Activated CD4-positive, alpha-beta memory T cell treated with anti-CD3 and anti-CD28 coated beads for 36 hours (primary cell): ENCODE results near the gene CCL17. TPM values are rescaled to one million over a fixed set of nuclear protein-coding genes. Genes with fewer than 3 reads are reported as not detected.

Experiments used
- CTCF ChIA-PET: fragments of 350-600 bp; sonication (Branson Sonifier 250); formaldehyde crosslinking; loops from one replicate; lab custom pipeline; 2021; ENCODE audit warnings: antibody characterized with exemption, inconsistent platforms; lab: Charles Lee
- POLR2A ChIA-PET: fragments of 350-600 bp; sonication (Branson Sonifier 250); formaldehyde crosslinking; loops from one replicate; lab custom pipeline; 2021; ENCODE audit warnings: antibody characterized with exemption; lab: Charles Lee
- DNase-seq: peaks from one replicate; pipeline ENCODE4 v3.0.0-alpha.2; 2020
- H3K27ac Mint-ChIP-seq: one replicate; pipeline ENCODE4 v1.8.0; 2021; ENCODE audit warnings: mixed read lengths
- H3K27me3 Mint-ChIP-seq: one replicate; pipeline ENCODE4 v1.8.0; 2021; ENCODE audit warnings: mixed read lengths
- H3K36me3 Mint-ChIP-seq: one replicate; pipeline ENCODE4 v1.8.0; 2021; ENCODE audit warnings: mixed read lengths
- H3K4me1 Mint-ChIP-seq: one replicate; pipeline ENCODE4 v1.8.0; 2021; ENCODE audit warnings: low read depth, mixed read lengths
- H3K4me3 Mint-ChIP-seq: one replicate; pipeline ENCODE4 v1.8.0; 2021; ENCODE audit warnings: mild to moderate bottlenecking, mixed read lengths
- H3K9me3 Mint-ChIP-seq: one replicate; pipeline ENCODE4 v1.8.0; 2021; ENCODE audit warnings: mixed read lengths
- intact Hi-C: fragments of 100-400 bp; cut with micrococcal nuclease; formaldehyde crosslinking; loops from one replicate; pipeline ENCODE4 v1.15.1; 2023
- total RNA-seq, 2 experiments: library from RNA; stranded (reverse); gene quantifications; one replicate each; pipeline ENCODE4 v1.2.3, GENCODE V29; 2021

The CCL17 gene
- total RNA-seq, 2 experiments from 2014 or later, result 1.6 to 3.1 TPM

DNA sequence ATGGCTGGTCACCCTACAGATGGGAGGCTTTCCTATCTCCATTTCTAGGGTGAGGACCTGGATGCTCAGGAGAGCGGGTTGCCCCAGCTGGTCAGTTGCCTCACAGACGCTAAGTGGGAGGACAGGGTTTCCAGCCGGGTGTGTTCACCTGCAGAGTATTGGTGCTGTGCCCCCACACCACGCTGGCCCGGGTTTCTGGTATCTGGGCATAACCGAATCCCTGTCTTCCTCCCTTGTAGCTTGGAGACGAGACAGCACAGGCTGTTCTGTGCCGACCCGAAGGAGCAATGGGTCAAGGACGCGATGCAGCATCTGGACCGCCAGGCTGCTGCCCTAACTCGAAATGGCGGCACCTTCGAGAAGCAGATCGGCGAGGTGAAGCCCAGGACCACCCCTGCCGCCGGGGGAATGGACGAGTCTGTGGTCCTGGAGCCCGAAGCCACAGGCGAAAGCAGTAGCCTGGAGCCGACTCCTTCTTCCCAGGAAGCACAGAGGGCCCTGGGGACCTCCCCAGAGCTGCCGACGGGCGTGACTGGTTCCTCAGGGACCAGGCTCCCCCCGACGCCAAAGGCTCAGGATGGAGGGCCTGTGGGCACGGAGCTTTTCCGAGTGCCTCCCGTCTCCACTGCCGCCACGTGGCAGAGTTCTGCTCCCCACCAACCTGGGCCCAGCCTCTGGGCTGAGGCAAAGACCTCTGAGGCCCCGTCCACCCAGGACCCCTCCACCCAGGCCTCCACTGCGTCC lies 22.6 kb upstream of the CCL17 start:
- intact Hi-C loops, result no loop called here
- Mint-ChIP-seq H3K4me1 (peaks cover 9% of the 10 kb centered on the region), H3K27ac (no peak overlapping the region), H3K9me3 (no peaks in the 10 kb centered on the region), H3K4me3 (no peak overlapping the region), H3K27me3 (no peaks in the 10 kb centered on the region), H3K36me3 (no peaks in the 10 kb centered on the region)
- POLR2A ChIA-PET, result no interaction called here
- DNase-seq, result no peak
- CTCF ChIA-PET, result no interaction called here

DNA sequence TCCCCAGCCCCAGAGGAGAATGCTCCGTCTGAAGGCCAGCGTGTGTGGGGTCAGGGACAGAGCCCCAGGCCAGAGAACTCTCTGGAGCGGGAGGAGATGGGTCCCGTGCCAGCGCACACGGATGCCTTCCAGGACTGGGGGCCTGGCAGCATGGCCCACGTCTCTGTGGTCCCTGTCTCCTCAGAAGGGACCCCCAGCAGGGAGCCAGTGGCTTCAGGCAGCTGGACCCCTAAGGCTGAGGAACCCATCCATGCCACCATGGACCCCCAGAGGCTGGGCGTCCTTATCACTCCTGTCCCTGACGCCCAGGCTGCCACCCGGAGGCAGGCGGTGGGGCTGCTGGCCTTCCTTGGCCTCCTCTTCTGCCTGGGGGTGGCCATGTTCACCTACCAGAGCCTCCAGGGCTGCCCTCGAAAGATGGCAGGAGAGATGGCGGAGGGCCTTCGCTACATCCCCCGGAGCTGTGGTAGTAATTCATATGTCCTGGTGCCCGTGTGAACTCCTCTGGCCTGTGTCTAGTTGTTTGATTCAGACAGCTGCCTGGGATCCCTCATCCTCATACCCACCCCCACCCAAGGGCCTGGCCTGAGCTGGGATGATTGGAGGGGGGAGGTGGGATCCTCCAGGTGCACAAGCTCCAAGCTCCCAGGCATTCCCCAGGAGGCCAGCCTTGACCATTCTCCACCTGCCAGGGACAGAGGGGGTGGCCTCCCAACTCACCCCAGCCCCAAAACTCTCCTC lies 21.9 kb upstream of the CCL17 start:
- intact Hi-C loops, result no loop called here
- Mint-ChIP-seq H3K4me3 (no peak overlapping the region), H3K4me1 (peaks cover 3% of the 10 kb centered on the region), H3K27ac (no peak overlapping the region), H3K9me3 (no peaks in the 10 kb centered on the region), H3K27me3 (no peaks in the 10 kb centered on the region), H3K36me3 (no peaks in the 10 kb centered on the region)
- POLR2A ChIA-PET, result no interaction called here
- no peak for DNase-seq
- CTCF ChIA-PET, result no interaction called here

DNA sequence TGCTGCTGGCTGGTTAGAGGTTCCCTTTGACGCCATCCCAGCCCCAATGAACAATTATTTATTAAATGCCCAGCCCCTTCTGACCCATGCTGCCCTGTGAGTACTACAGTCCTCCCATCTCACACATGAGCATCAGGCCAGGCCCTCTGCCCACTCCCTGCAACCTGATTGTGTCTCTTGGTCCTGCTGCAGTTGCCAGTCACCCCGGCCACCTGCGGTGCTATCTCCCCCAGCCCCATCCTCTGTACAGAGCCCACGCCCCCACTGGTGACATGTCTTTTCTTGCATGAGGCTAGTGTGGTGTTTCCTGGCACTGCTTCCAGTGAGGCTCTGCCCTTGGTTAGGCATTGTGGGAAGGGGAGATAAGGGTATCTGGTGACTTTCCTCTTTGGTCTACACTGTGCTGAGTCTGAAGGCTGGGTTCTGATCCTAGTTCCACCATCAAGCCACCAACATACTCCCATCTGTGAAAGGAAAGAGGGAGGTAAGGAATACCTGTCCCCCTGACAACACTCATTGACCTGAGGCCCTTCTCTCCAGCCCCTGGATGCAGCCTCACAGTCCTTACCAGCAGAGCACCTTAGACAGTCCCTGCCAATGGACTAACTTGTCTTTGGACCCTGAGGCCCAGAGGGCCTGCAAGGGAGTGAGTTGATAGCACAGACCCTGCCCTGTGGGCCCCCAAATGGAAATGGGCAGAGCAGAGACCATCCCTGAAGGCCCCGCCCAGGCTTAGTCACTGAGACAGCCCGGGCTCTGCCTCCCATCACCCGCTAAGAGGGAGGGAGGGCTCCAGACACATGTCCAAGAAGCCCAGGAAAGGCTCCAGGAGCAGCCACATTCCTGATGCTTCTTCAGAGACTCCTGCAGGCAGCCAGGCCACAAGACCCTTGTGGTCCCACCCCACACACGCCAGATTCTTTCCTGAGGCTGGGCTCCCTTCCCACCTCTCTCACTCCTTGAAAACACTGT lies 21.0 kb upstream of the CCL17 start:
- no peaks in the 10 kb centered on the region for H3K27me3 Mint-ChIP-seq
- peaks cover 5% of the 10 kb centered on the region for H3K4me1 Mint-ChIP-seq
- DNase-seq, result no peak
- CTCF ChIA-PET, result no interaction called here
- H3K27ac Mint-ChIP-seq, result no peak overlapping the region
- H3K9me3 Mint-ChIP-seq, result no peaks in the 10 kb centered on the region
- H3K4me3 Mint-ChIP-seq, result no peak overlapping the region
- intact Hi-C loops, result no loop called here
- H3K36me3 Mint-ChIP-seq, result no peaks in the 10 kb centered on the region
- POLR2A ChIA-PET, result no interaction called here

GRCh38 chr16:57384248-57385070 lies 20.1 kb upstream of the CCL17 start:
- ChIA-PET CTCF (no interaction called here), POLR2A (no interaction called here)
- no peaks in the 10 kb centered on the region for H3K36me3 Mint-ChIP-seq
- H3K27ac Mint-ChIP-seq, result no peak overlapping the region
- no peak for DNase-seq
- peaks cover 8% of the 10 kb centered on the region for H3K4me1 Mint-ChIP-seq
- no peaks in the 10 kb centered on the region for H3K9me3 Mint-ChIP-seq
- no peak overlapping the region for H3K4me3 Mint-ChIP-seq
- no peaks in the 10 kb centered on the region for H3K27me3 Mint-ChIP-seq
- intact Hi-C loops, result no loop called here

DNA sequence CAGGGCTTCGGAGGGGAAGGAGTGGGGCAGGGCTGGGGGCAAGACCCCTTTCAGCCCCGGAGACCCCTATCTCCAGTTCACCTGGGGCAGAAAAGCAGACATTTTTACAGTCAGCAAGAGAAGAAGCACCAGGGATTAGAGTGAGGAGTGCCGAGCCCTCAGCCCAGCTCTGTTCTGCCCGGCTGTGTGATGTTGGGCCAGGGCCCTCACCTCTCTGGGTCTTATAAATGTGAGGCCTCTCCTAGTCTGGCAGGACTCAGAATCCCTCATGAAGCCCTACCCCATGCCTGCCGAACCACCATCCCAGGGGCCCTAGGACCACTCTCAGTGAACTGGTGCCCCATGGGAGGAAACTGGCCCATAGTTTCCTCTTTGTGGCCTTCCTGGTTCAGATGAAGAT lies 19.5 kb upstream of the CCL17 start:
- DNase-seq, result no peak
- H3K27ac Mint-ChIP-seq, result no peak overlapping the region
- no peaks in the 10 kb centered on the region for H3K9me3 Mint-ChIP-seq
- H3K27me3 Mint-ChIP-seq, result no peaks in the 10 kb centered on the region
- ChIA-PET POLR2A (no interaction called here), CTCF (no interaction called here)
- intact Hi-C loops, result no loop called here
- peaks cover 8% of the 10 kb centered on the region for H3K4me1 Mint-ChIP-seq
- no peak overlapping the region for H3K4me3 Mint-ChIP-seq
- H3K36me3 Mint-ChIP-seq, result no peaks in the 10 kb centered on the region

- no peak for DNase-seq
- H3K36me3 Mint-ChIP-seq, result no peaks in the 10 kb centered on the region
- CTCF ChIA-PET, result interaction anchor here (1.3 kb wide), 1 partner anchor 31 kb away, joined by 3 read pairs; no protein-coding TSS in a partner anchor
- intact Hi-C loops, result no loop called here
- no peak overlapping the region for H3K27ac Mint-ChIP-seq
- POLR2A ChIA-PET, result no interaction called here
- H3K9me3 Mint-ChIP-seq, result no peaks in the 10 kb centered on the region
- H3K4me1 Mint-ChIP-seq, result peaks cover 8% of the 10 kb centered on the region
- no peak overlapping the region for H3K4me3 Mint-ChIP-seq
- H3K27me3 Mint-ChIP-seq, result peaks cover 4% of the 10 kb centered on the region
Measured at GRCh38 chr16:57386381-57386951, 18.1 kb upstream of the CCL17 start.

DNA sequence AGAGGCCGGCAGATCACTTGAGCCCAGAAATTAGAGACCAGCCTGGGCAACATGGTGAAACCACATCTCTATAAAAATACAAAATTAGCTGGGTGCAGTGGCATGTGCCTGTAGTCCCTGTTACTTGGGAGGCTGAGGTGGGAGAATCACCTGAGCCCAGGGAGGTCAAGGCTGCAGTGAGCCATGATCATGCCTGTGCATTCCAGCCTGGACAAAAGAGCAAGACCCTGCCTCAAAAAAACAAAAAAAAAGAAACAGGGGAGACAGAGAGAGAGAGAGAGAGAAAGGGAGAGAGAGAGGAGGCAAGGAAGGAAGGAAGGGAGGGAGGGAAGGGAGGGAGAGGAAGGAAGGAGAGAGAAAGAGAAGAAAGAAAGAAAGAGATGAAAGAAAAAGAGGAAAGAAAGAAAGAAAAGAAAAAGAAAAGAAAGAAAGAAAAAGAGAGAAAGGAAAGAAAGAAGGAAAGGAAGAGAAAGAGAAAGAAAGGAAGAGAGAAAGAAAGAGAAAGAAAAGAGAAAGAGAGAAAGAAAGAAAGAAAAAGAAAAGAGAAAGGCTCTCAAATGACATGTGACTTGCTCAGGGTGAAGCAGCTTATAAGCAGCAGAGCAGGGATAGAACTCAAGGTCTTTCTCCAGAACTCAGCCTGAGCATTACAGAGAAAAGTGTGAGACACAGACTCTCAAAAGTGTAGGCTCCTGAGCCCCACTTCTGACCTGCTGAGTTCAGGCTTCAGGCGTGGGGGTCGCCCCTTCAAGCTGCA lies 16.8 kb upstream of the CCL17 start:
- H3K9me3 Mint-ChIP-seq, result no peaks in the 10 kb centered on the region
- H3K27ac Mint-ChIP-seq, result no peak overlapping the region
- H3K27me3 Mint-ChIP-seq, result peaks cover 4% of the 10 kb centered on the region
- H3K4me3 Mint-ChIP-seq, result no peak overlapping the region
- DNase-seq, result no peak
- peaks cover 8% of the 10 kb centered on the region for H3K4me1 Mint-ChIP-seq
- ChIA-PET POLR2A (interaction anchor here (1.0 kb wide), 1 partner anchor 10 kb away, joined by 3 read pairs; no protein-coding TSS in a partner anchor), CTCF (interaction anchor here (0.5 kb wide), 1 partner anchor 19 kb away, joined by 3 read pairs; no protein-coding TSS in a partner anchor)
- H3K36me3 Mint-ChIP-seq, result no peaks in the 10 kb centered on the region
- intact Hi-C loops, result no loop called here

DNA sequence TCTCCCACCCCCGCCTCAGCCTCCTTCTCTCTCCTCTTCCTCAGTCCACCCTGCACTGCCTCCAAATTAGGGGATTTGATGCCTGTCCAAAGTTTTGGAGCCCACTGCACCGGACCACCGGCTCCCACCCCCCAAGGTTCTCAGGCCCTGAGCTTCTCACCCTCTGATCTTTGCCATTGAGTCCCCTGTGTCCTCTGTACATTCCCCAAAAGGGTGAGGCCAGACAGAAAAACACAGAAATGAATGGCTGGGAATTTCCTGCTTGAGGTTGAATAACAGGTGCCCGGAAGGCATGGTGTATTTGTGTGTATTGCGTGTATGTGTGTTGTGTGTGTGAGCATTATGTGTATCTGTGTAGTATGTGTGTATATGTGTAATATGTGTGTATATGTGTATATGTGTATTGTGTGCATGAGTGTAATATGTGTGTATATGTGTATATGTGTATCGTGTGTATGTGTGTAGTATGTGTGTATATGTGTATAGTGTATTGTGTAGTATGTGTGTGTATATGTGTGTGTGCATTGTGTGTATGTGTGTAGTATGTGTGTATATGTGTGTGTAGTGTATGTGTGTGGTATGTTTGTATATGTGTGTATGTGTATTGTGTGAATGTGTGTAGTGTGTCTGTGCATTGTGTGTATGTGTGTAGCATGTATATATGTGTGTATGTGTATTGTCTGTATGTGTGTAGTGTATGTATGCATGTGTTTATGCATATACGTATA lies 16.0 kb upstream of the CCL17 start:
- DNase-seq, result peak; percentile 20
- ChIA-PET CTCF (interaction anchor here (0.5 kb wide), 1 partner anchor 20 kb away, joined by 3 read pairs; no protein-coding TSS in a partner anchor), POLR2A (interaction anchor here (1.0 kb wide), 1 partner anchor 11 kb away, joined by 3 read pairs; no protein-coding TSS in a partner anchor)
- Mint-ChIP-seq H3K27ac (peak overlapping the region; percentile 44), H3K9me3 (no peaks in the 10 kb centered on the region), H3K4me3 (no peak overlapping the region), H3K4me1 (peaks cover 8% of the 10 kb centered on the region), H3K36me3 (no peaks in the 10 kb centered on the region), H3K27me3 (peaks cover 4% of the 10 kb centered on the region)
- intact Hi-C loops, result no loop called here

- CTCF ChIA-PET, result no interaction called here
- Mint-ChIP-seq H3K4me3 (no peak overlapping the region), H3K27ac (no peak overlapping the region), H3K9me3 (no peaks in the 10 kb centered on the region), H3K4me1 (peaks cover 8% of the 10 kb centered on the region), H3K36me3 (no peaks in the 10 kb centered on the region), H3K27me3 (peaks cover 4% of the 10 kb centered on the region)
- DNase-seq, result no peak
- POLR2A ChIA-PET, result no interaction called here
- intact Hi-C loops, result no loop called here
Measured at GRCh38 chr16:57389087-57389468, 15.5 kb upstream of the CCL17 start.

DNA sequence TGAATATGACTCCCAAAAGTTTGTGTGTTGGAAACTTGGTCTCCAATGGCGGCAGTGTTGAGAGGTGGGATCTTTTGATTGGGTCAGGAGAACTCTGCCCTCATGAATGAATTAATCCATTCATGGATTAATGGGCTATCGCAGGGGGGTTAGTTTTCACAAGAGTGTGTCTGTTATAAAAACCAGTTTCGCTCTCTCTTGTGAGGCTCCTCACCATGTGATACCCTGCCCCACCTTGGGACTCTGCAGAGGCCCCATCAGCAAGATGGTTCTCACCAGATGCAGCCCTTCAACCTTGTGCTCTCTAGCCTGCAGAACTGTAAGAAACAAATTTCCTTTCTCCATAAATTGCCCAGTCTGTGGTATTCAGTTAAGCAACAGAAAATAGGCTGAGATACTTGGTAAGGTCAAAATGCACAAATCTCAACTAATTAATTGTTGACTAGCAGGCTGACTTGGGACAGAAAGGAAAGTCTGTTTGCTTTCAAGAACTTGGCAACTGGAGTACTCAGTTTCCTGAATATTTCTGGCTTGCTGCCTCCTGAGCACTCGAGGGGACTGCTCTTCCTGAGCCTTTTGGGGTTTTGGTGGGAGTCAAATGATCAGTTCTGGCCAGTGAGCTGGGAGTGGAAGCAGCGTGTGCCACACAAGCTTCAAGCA lies 13.8 kb upstream of the CCL17 start:
- DNase-seq, result no peak
- POLR2A ChIA-PET, result no interaction called here
- H3K36me3 Mint-ChIP-seq, result no peaks in the 10 kb centered on the region
- CTCF ChIA-PET, result interaction anchor here (1.3 kb wide), 1 partner anchor 26 kb away, joined by 5 read pairs; no protein-coding TSS in a partner anchor
- intact Hi-C loops, result no loop called here
- H3K4me1 Mint-ChIP-seq, result peaks cover 8% of the 10 kb centered on the region
- H3K9me3 Mint-ChIP-seq, result no peaks in the 10 kb centered on the region
- no peak overlapping the region for H3K27ac Mint-ChIP-seq
- H3K4me3 Mint-ChIP-seq, result no peak overlapping the region
- H3K27me3 Mint-ChIP-seq, result peaks cover 4% of the 10 kb centered on the region
